Mammary epithelial cell (primary cell): ENCODE data around the gene CLEC4M.

Source experiments
- EZH2 ChIP-seq: IDR thresholded peaks from 2 replicates; pipeline ENCODE4 v1.6.1; 2012; ENCODE audit warnings: low read length, inconsistent platforms, borderline replicate concordance
- TF ChIP-seq, protein P1 (sequence below), 2 donors: IDR thresholded peaks in 1 of 2; conservative IDR thresholded peaks in 1 of 2; 2 replicates each; pipeline ENCODE4 v1.5.1; 2011 to 2012; ENCODE audit warnings: inconsistent platforms in 2 of 2, low read length in 2 of 2, mild to moderate bottlenecking in 2 of 2, control low read depth in 1 of 2, low read depth in 1 of 2; ENCODE audit not compliant: insufficient read depth in 1 of 2; ENCODE audit errors: extremely low read depth in 1 of 2

DNA sequence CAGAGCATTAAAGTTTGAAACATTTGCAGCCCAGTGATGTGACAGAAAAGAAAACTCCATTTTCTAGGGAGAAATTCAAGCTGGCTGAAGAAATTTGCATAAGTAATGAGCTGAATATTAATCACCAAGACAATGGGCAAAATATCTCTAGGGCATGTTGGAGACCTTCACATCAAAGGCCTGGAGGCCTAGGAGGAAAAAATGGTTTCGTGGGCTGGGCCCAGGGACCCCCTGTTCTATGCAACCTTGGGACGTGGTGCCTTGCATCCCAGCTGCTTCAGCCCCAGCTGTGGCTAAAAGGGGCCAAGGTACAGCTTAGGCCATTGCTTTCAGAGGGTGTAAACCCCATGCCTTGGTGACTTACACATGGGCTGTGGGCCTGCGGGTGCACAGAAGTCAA is 5.7 kb upstream of the CLEC4M start:
- TF ChIP-seq, protein P1, sequence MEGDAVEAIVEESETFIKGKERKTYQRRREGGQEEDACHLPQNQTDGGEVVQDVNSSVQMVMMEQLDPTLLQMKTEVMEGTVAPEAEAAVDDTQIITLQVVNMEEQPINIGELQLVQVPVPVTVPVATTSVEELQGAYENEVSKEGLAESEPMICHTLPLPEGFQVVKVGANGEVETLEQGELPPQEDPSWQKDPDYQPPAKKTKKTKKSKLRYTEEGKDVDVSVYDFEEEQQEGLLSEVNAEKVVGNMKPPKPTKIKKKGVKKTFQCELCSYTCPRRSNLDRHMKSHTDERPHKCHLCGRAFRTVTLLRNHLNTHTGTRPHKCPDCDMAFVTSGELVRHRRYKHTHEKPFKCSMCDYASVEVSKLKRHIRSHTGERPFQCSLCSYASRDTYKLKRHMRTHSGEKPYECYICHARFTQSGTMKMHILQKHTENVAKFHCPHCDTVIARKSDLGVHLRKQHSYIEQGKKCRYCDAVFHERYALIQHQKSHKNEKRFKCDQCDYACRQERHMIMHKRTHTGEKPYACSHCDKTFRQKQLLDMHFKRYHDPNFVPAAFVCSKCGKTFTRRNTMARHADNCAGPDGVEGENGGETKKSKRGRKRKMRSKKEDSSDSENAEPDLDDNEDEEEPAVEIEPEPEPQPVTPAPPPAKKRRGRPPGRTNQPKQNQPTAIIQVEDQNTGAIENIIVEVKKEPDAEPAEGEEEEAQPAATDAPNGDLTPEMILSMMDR (conservative IDR thresholded peaks at IDR 0.05 in 1 of 2, IDR thresholded peaks at IDR 0.05 in 1 of 2; ENCODE audit: extremely low read depth in 1 of 2, insufficient read depth in 1 of 2, low read depth in 1 of 2, low read length in 2 of 2), result no peak
- no peak for TF ChIP-seq EZH2
